Spleen (tissue), 11 donors: ENCODE data around the gene MAP3K1. TPM values are rescaled to one million over a fixed set of nuclear protein-coding genes. Genes with fewer than 3 reads are reported as not detected.

Source experiments
- DNase-seq: peaks from one replicate; pipeline ENCODE4 v3.0.0-alpha.2; 2020
- H3K27ac ChIP-seq, 8 donors: fragments of 200-600 bp; sonication (generic) in 7 of 8; 1 replicate in 4 of 8; 2 replicates in 4 of 8; pipeline versions ENCODE4 v1.5.0 to v1.8.0; 2016 to 2021; ENCODE audit warnings: inconsistent platforms in 4 of 8, mild to moderate bottlenecking in 4 of 8, moderate library complexity in 1 of 8
- H3K27me3 ChIP-seq, 7 donors: fragments of 200-600 bp; sonication (generic) in 6 of 7; replicated peaks in 1 of 7; 1 replicate in 4 of 7; 2 replicates in 3 of 7; pipeline versions ENCODE4 v1.5.0 to v1.8.0; 2016 to 2021; ENCODE audit warnings: inconsistent platforms in 3 of 7, mild to moderate bottlenecking in 1 of 7
- H3K36me3 ChIP-seq, 6 donors: fragments of 200-600 bp; sonication (generic) in 5 of 6; 1 replicate in 4 of 6; 2 replicates in 2 of 6; pipeline versions ENCODE4 v1.5.0 to v1.8.0; 2016 to 2021; ENCODE audit warnings: inconsistent platforms in 2 of 6
- H3K4me1 ChIP-seq, 6 donors: fragments of 200-600 bp; sonication (generic) in 5 of 6; 1 replicate in 3 of 6; 2 replicates in 3 of 6; pipeline versions ENCODE4 v1.5.0 to v1.8.0; 2016 to 2021; ENCODE audit warnings: inconsistent platforms in 3 of 6
- H3K4me3 ChIP-seq, 8 donors: fragments of 200-600 bp; sonication (generic) in 7 of 8; 1 replicate in 4 of 8; 2 replicates in 4 of 8; pipeline versions ENCODE4 v1.5.0 to v1.8.0; 2016 to 2021; ENCODE audit warnings: inconsistent platforms in 4 of 8, mild to moderate bottlenecking in 4 of 8, moderate library complexity in 2 of 8
- H3K9me3 ChIP-seq, 8 donors: fragments of 200-600 bp; sonication (generic) in 7 of 8; 1 replicate in 4 of 8; 2 replicates in 4 of 8; pipeline versions ENCODE4 v1.5.0 to v1.8.0; 2016 to 2021; ENCODE audit warnings: inconsistent platforms in 4 of 8
- CTCF ChIP-seq, 11 experiments: fragments of 200-600 bp in 7 of 11; fragments of 450-650 bp in 4 of 11; sonication (generic) in 4 of 11; IDR thresholded peaks in 8 of 11; conservative IDR thresholded peaks in 3 of 11; 1 replicate in 7 of 11; 2 replicates in 4 of 11; pipeline versions ENCODE4 v1.4.0 to v1.8.0; 2016 to 2021; ENCODE audit warnings: antibody characterized with exemption in 11 of 11, inconsistent platforms in 4 of 11, mild to moderate bottlenecking in 1 of 11
- POLR2A ChIP-seq, 3 donors: fragments of 450-650 bp; IDR thresholded peaks; one replicate each; pipeline ENCODE4 v1.5.1; 2017; ENCODE audit warnings: antibody characterized with exemption in 3 of 3, mild to moderate bottlenecking in 1 of 3
- POLR2AphosphoS5 ChIP-seq, 3 donors: sonication (generic); formaldehyde crosslinking; IDR thresholded peaks; one replicate each; pipeline ENCODE4 v1.5.1; 2017; ENCODE audit warnings: antibody characterized with exemption in 3 of 3
- WGBS, 5 donors: extraction: QIAGEN DNeasy Blood & Tissue Kit in 3 of 5; methylation state at CpG; one replicate each; pipeline versions ENCODE4 v1.1.5 to v1.1.7; 2013 to 2018; 5-methylcytosine and 5-hydroxymethylcytosine counted together
- intact Hi-C: fragments of 100-400 bp; cut with DNase I; formaldehyde crosslinking; loops from one replicate; pipeline ENCODE4 v1.15.0; 2023; ENCODE audit warnings: low total_unique reads
- polyA plus RNA-seq, 3 donors: library from polyadenylated mRNA; stranded (reverse); fragments of 200-250 nt; gene quantifications; one replicate each; pipeline ENCODE4 v1.2.1, GENCODE V29; 2013
- total RNA-seq, 7 donors: library from RNA; depleted of rRNA in 3 of 7; stranded (reverse); fragments of >200 nt in 3 of 7; fragmentation: NEBNext Ultra II Directional in 4 of 7; extraction: Animal tissue kit (Norgen Biotek cat#: 25700) in 4 of 7; gene quantifications; one replicate each; pipeline versions ENCODE4 v1.1.0 to v1.2.1, GENCODE V29; 2016 to 2021
- donor health status: healthy with polysubstance abuse.
- donor health status: DM: no; HTN: no; CAD: no; lungs with moderate emphysema.
- donor health status: DM: no; HTN: no; CAD: no.
- donor health status: Bipolar disorder and iron deficiency.
- donor health status: healthy.
- donor health status: DM: no; HTN: no; CAD: no.
- donor health status: DM: yes; HTN: yes; CAD: no.

MAP3K1 gene
- total and polyA plus RNA-seq, 10 donors = 24.7 to 85.4 (median 67.2) TPM

- H3K4me1 ChIP-seq = peaks cover 0 to 11% (median 0%) of the 10 kb centered on the region in 6 donors
- no peak for DNase-seq
- intact Hi-C loops = no loop called here
- H3K9me3 ChIP-seq = no peaks in the 10 kb centered on the region
- TF ChIP-seq POLR2A (IDR thresholded peaks at IDR 0.05) = no peak
- TF ChIP-seq CTCF (IDR thresholded peaks at IDR 0.05 in 8 of 11, conservative IDR thresholded peaks at IDR 0.05 in 3 of 11) = no peak
- TF ChIP-seq POLR2AphosphoS5 (IDR thresholded peaks at IDR 0.05) = no peak
- no peak overlapping the region for H3K4me3 ChIP-seq
- no peak overlapping the region for H3K27ac ChIP-seq
- no peaks in the 10 kb centered on the region for H3K27me3 ChIP-seq
- 93 to 98% (median 96%) methylated on average over 5 of the region's 5 CpGs for WGBS, 5 donors
- peaks cover 0 to 100% (median 94%) of the 10 kb centered on the region in 6 donors for H3K36me3 ChIP-seq
Observed at GRCh38 chr5:56881571-56881970, 66.2 kb downstream of the MAP3K1 start.

- DNase-seq = no peak
- no peaks in the 10 kb centered on the region for H3K9me3 ChIP-seq
- H3K4me1 ChIP-seq = peaks cover 0 to 14% (median 0%) of the 10 kb centered on the region in 6 donors
- no peak overlapping the region for H3K4me3 ChIP-seq
- peak overlapping the region in 2 of 8 donors; percentile 5 to 10 for H3K27ac ChIP-seq
- intact Hi-C loops = no loop called here
- peaks cover 0 to 86% (median 52%) of the 10 kb centered on the region in 6 donors for H3K36me3 ChIP-seq
- H3K27me3 ChIP-seq = no peaks in the 10 kb centered on the region
- 78 to 88% (median 82%) methylated on average over 5 of the region's 5 CpGs for WGBS, 5 donors
- TF ChIP-seq POLR2AphosphoS5 (IDR thresholded peaks at IDR 0.05) (peak in 1 of 3 donors; percentile 35), CTCF (IDR thresholded peaks at IDR 0.05 in 8 of 11, conservative IDR thresholded peaks at IDR 0.05 in 3 of 11) (no peak), POLR2A (IDR thresholded peaks at IDR 0.05) (no peak)
Observed at GRCh38 chr5:56893251-56893951, 78.1 kb downstream of the MAP3K1 start.

- Histone ChIP-seq H3K4me1 (peaks cover 0 to 23% (median 8%) of the 10 kb centered on the region in 6 donors), H3K36me3 (peaks cover 0 to 53% (median 26%) of the 10 kb centered on the region in 6 donors), H3K27ac (no peak overlapping the region), H3K27me3 (no peaks in the 10 kb centered on the region), H3K4me3 (no peak overlapping the region), H3K9me3 (no peaks in the 10 kb centered on the region)
- 95 to 99% (median 98%) methylated on average over 4 of the region's 4 CpGs for WGBS, 5 donors
- TF ChIP-seq CTCF (IDR thresholded peaks at IDR 0.05 in 8 of 11, conservative IDR thresholded peaks at IDR 0.05 in 3 of 11) = no peak
- TF ChIP-seq POLR2AphosphoS5 (IDR thresholded peaks at IDR 0.05) = peak in 1 of 3 donors; percentile 12
- no peak for DNase-seq
- intact Hi-C loops = no loop called here
Observed at GRCh38 chr5:56896763-56897162, 81.4 kb downstream of the MAP3K1 start.

- Histone ChIP-seq H3K36me3 (peaks cover 0 to 40% (median 20%) of the 10 kb centered on the region in 6 donors), H3K9me3 (no peaks in the 10 kb centered on the region), H3K27me3 (no peaks in the 10 kb centered on the region), H3K4me3 (no peak overlapping the region), H3K27ac (no peak overlapping the region), H3K4me1 (peaks cover 0 to 19% (median 8%) of the 10 kb centered on the region in 6 donors)
- DNase-seq = no peak
- WGBS, 5 donors = 84 to 92% (median 92%) methylated on average over 4 of the region's 4 CpGs
- TF ChIP-seq POLR2A (IDR thresholded peaks at IDR 0.05) = no peak
- TF ChIP-seq POLR2AphosphoS5 (IDR thresholded peaks at IDR 0.05) = peak in 1 of 3 donors; percentile 55
- intact Hi-C loops = no loop called here
Observed at GRCh38 chr5:56898213-56898612, 82.9 kb downstream of the MAP3K1 start.
